K562 (cell line): ENCODE results near the gene PATJ. TPM values are rescaled to one million over a fixed set of nuclear protein-coding genes. Genes with fewer than 3 reads are reported as not detected.

Experiments used
- ATAC-seq: fragments of 200-7000 bp; cut with Tn5 transposase; 3 replicates; pipeline ENCODE4 v1.9.1; 2020; ENCODE audit warnings: moderate library complexity
- BruUV-seq: library from RNA; stranded (reverse); fragments of 400-500 nt; replicated peaks from 2 replicates; lab custom pipeline; 2021; lab: Mats Ljungman, UMichigan
- CTCF ChIA-PET: fragments of 300-600 bp; formaldehyde crosslinking; extraction: SDS; loops from one replicate; lab custom pipeline; 2021; ENCODE audit warnings: low intra/inter-chr PET ratio; lab: Yijun Ruan, JAX
- POLR2A ChIA-PET: fragments of 300-600, 350-650 bp; sonication (Branson Sonifier 250); formaldehyde crosslinking; extraction: SDS; loops from one replicate; lab custom pipeline; 2021; ENCODE audit warnings: antibody characterized with exemption, inconsistent platforms; lab: Yijun Ruan, JAX
- DNase-seq, 4 experiments: peaks; one replicate each; pipeline versions ENCODE4 v3.0.0 to v3.0.0-alpha.2; 2011 to 2018; ENCODE audit warnings: low spot score in 3 of 4, mixed read lengths in 3 of 4; ENCODE audit errors: extremely low read depth in 1 of 4
- FAIRE-seq: peaks from 2 replicates; lab custom pipeline; 2011; peaks lifted over from hg19 to GRCh38; lab: Jason Lieb, UNC
- H2AFZ ChIP-seq: 2 replicates; pipeline ENCODE4 v1.6.0; 2011; ENCODE audit warnings: low read depth, low read length, control low read depth, inconsistent platforms
- H3K27ac ChIP-seq: fragments of 200-600 bp; 3 replicates; pipeline ENCODE4 v1.8.0; 2011; ENCODE audit warnings: low read depth, mild to moderate bottlenecking, control low read depth, inconsistent platforms, low read length, moderate library complexity, mixed read lengths; ENCODE audit errors: extremely low read depth
- H3K27me3 ChIP-seq, 2 experiments: fragments of 300-600 bp in 1 of 2; 2 replicates in 1 of 2; 3 replicates in 1 of 2; pipeline versions ENCODE4 v1.6.0 to v1.8.0; 2011; ENCODE audit warnings: inconsistent platforms in 2 of 2, low read length in 2 of 2, mild to moderate bottlenecking in 1 of 2, mixed read lengths in 1 of 2, moderate library complexity in 1 of 2; ENCODE audit not compliant: control insufficient read depth in 2 of 2, insufficient read depth in 2 of 2
- H3K36me3 ChIP-seq: fragments of 300-600 bp; 3 replicates; pipeline ENCODE4 v1.8.0; 2011; ENCODE audit warnings: mild to moderate bottlenecking, low read length, inconsistent platforms; ENCODE audit not compliant: control insufficient read depth, insufficient read depth
- H3K4me1 ChIP-seq, 2 experiments: fragments of 200-600 bp in 1 of 2; replicated peaks in 1 of 2; 2 replicates in 1 of 2; 3 replicates in 1 of 2; pipeline versions ENCODE4 v1.5.1 to v1.8.0; 2011; ENCODE audit warnings: inconsistent platforms in 2 of 2, low read length in 2 of 2, mild to moderate bottlenecking in 1 of 2, mixed read lengths in 1 of 2, moderate library complexity in 1 of 2; ENCODE audit not compliant: control insufficient read depth in 2 of 2, insufficient read depth in 2 of 2
- H3K4me2 ChIP-seq: 2 replicates; pipeline ENCODE4 v1.6.1; 2011; ENCODE audit warnings: low read length, control low read depth, inconsistent platforms, mixed read lengths; ENCODE audit not compliant: insufficient read depth
- H3K4me3 ChIP-seq: fragments of 200-600 bp; sonication (generic), shearing (Covaris generic); 2 replicates; pipeline ENCODE4 v1.5.1; 2016; ENCODE audit warnings: control low read depth, inconsistent platforms
- H3K79me2 ChIP-seq: fragments of 200-600 bp; 3 replicates; pipeline ENCODE4 v1.8.0; 2011; ENCODE audit warnings: low read length, inconsistent platforms; ENCODE audit not compliant: control insufficient read depth, insufficient read depth
- H3K9ac ChIP-seq, 2 experiments: 2 replicates each; pipeline versions ENCODE4 v1.6.0 to v1.6.1; 2011; ENCODE audit warnings: low read depth in 2 of 2, low read length in 2 of 2, control low read depth in 1 of 2, inconsistent platforms in 1 of 2, mild to moderate bottlenecking in 1 of 2, mixed read lengths in 1 of 2; ENCODE audit not compliant: insufficient read depth in 1 of 2
- H3K9me1 ChIP-seq: one replicate; pipeline ENCODE4 v1.6.0; 2011; ENCODE audit warnings: inconsistent platforms, mild to moderate bottlenecking, low read length, moderate library complexity; ENCODE audit not compliant: control insufficient read depth, insufficient read depth
- H3K9me3 ChIP-seq: replicated peaks from 2 replicates; pipeline ENCODE4 v1.5.1; 2011; ENCODE audit warnings: low read depth, low read length, inconsistent platforms; ENCODE audit not compliant: control insufficient read depth, insufficient read depth
- H4K20me1 ChIP-seq: replicated peaks from 2 replicates; pipeline ENCODE4 v1.6.1; 2011; ENCODE audit warnings: low read length, inconsistent platforms, mixed read lengths; ENCODE audit not compliant: control insufficient read depth, insufficient read depth
- ARID2 ChIP-seq: fragments of 450-650 bp; IDR thresholded peaks from 2 replicates; pipeline ENCODE4 v1.6.1; 2017; ENCODE audit warnings: antibody characterized with exemption, mild to moderate bottlenecking
- BDP1 ChIP-seq: IDR thresholded peaks from 3 replicates; pipeline ENCODE4 v1.6.1; 2011; ENCODE audit not compliant: insufficient read length, insufficient read depth
- ELF4 ChIP-seq: fragments of 450-650 bp; formaldehyde crosslinking; IDR thresholded peaks from 2 replicates; pipeline ENCODE4 v1.4.0; 2022; ENCODE audit warnings: missing genetic modification characterization
- JUN ChIP-seq, 2 experiments: sonication (generic) in 1 of 2; formaldehyde crosslinking in 1 of 2; IDR thresholded peaks; 2 replicates each; pipeline versions ENCODE4 v1.6.1 to v1.8.0; 2012 to 2022; ENCODE audit warnings: borderline replicate concordance in 2 of 2, mild to moderate bottlenecking in 2 of 2, improper control_type of control experiment in 1 of 2, low read depth in 1 of 2, low read length in 1 of 2, missing genetic modification reagents in 1 of 2
- MNT ChIP-seq, 2 experiments: fragments of 450-650 bp; conservative IDR thresholded peaks; 2 replicates each; pipeline ENCODE4 v1.6.1; 2017; ENCODE audit warnings: mild to moderate bottlenecking in 2 of 2, moderate library complexity in 2 of 2
- NFIC ChIP-seq: fragments of 450-650 bp; IDR thresholded peaks from 2 replicates; pipeline ENCODE4 v1.6.1; 2017; ENCODE audit warnings: mild to moderate bottlenecking, inconsistent platforms
- PTBP1 ChIP-seq: fragments of 200-400 bp; formaldehyde crosslinking; IDR thresholded peaks from 2 replicates; pipeline ENCODE4 v1.6.1; 2017; ENCODE audit warnings: low read depth, low read length
- RREB1 ChIP-seq: fragments of 250-450 bp; sonication (Bioruptor Pico); IDR thresholded peaks from 2 replicates; pipeline ENCODE4 v1.4.0; 2020
- SIRT6 ChIP-seq: IDR thresholded peaks from one replicate; pipeline ENCODE4 v1.6.1; 2012; ENCODE audit warnings: low read depth, mild to moderate bottlenecking, control low read depth, inconsistent platforms, low read length, moderate library complexity
- THRA ChIP-seq: fragments of 450-650 bp; IDR thresholded peaks from 2 replicates; pipeline ENCODE4 v1.6.1; 2017; ENCODE audit warnings: mild to moderate bottlenecking, moderate library complexity
- ZNF395 ChIP-seq: fragments of 200-800 bp; sonication (Bioruptor generic); IDR thresholded peaks from 2 replicates; pipeline ENCODE4 v1.6.1; 2017; ENCODE audit warnings: missing genetic modification characterization, missing compliant biosample characterization
- WGBS: fragments of 100-300 bp; shearing (Covaris generic); methylation state at CpG from one replicate; pipeline ENCODE4 v1.1.6; 2016; ENCODE audit warnings: low coverage, mixed read lengths; ENCODE audit not compliant: insufficient coverage; ENCODE audit errors: missing lambda C conversion rate; 5-methylcytosine and 5-hydroxymethylcytosine counted together
- in situ Hi-C: fragments of 300-500 bp; cut with MboI; formaldehyde crosslinking; loops from 4 replicates; pipeline ENCODE4 v1.15.0; 2018; ENCODE audit warnings: inconsistent platforms, mixed read lengths
- intact Hi-C: fragments of 100-400 bp; cut with micrococcal nuclease; formaldehyde crosslinking; loops from 2 replicates; pipeline ENCODE4 v1.14.2; 2022
- polyA plus RNA-seq, 8 experiments: library from polyadenylated mRNA; depleted of rRNA in 4 of 8; stranded (reverse) in 5 of 8; unstranded in 3 of 8; fragments of >200 nt; fragmentation: Nextera tagmentation in 2 of 8; fragmentation: Illumina TruSeq in 1 of 8; extraction: Ambion mirVana in 2 of 8; extraction: Trizol in 1 of 8; gene quantifications; 2 replicates each; pipeline versions ENCODE4 v1.2.1 to v1.2.3, GENCODE V29; 2011 to 2014; ENCODE audit warnings: inconsistent platforms in 1 of 8, missing spikeins in 1 of 8
- total RNA-seq, 7 experiments: library from RNA; depleted of rRNA in 6 of 7; stranded (reverse); fragments of >200 nt in 6 of 7; fragmentation: Illumina TruSeq in 2 of 7; extraction: Trizol in 2 of 7; gene quantifications; 2 replicates each; pipeline versions ENCODE4 v1.2.1 to v1.2.3, GENCODE V29; 2011 to 2021; ENCODE audit warnings: low replicate concordance in 1 of 7

PATJ gene
- total and polyA plus RNA-seq, 9 of the 15 experiments (the other 6 are each of a cell fraction or from before 2014, with no cell fraction given): 0.22 TPM; not detected in 8

GRCh38 chr1:62046927-62047326 is 304.6 kb downstream of the PATJ start:
- no TSS peak for BruUV-seq
- ChIA-PET CTCF (no interaction called here), POLR2A (no interaction called here)
- no peaks in the 10 kb centered on the region for H3K9me3 ChIP-seq
- 3% methylated on average over 7 of the region's 7 CpGs for WGBS
- in situ Hi-C loops (no loop called here), intact Hi-C loops (no loop called here)
- no peaks in the 10 kb centered on the region for H3K79me2 ChIP-seq
- no peak for DNase-seq
- H3K9ac ChIP-seq: no peak overlapping the region
- no peaks in the 10 kb centered on the region for H3K4me1 ChIP-seq
- H3K9me1 ChIP-seq: no peaks in the 10 kb centered on the region
- no peaks in the 10 kb centered on the region for H3K36me3 ChIP-seq
- no peak for FAIRE-seq
- H4K20me1 ChIP-seq: no peaks in the 10 kb centered on the region
- no peak overlapping the region for H3K4me2 ChIP-seq
- no peak overlapping the region for H3K4me3 ChIP-seq
- H2AFZ ChIP-seq: no peak overlapping the region
- H3K27ac ChIP-seq: no peak overlapping the region
- no peak for ATAC-seq
- H3K27me3 ChIP-seq: no peaks in the 10 kb centered on the region; a peak in 2 of 5 replicates
- no peak for TF ChIP-seq MNT (conservative IDR thresholded peaks at IDR 0.05)
- no peak for TF ChIP-seq NFIC
- TF ChIP-seq BDP1: no peak
- no peak for TF ChIP-seq RREB1 (CRISPR knock-in tag)
- no peak for TF ChIP-seq SIRT6
- no peak for TF ChIP-seq JUN (IDR thresholded peaks at IDR 0.05; ENCODE audit: borderline replicate concordance, low read depth, low read length)
- no peak for TF ChIP-seq JUN (CRISPR knock-in tag; IDR thresholded peaks at IDR 0.05; ENCODE audit: borderline replicate concordance)
- no peak for TF ChIP-seq THRA
- no peak for TF ChIP-seq ARID2
- TF ChIP-seq PTBP1: no peak
- TF ChIP-seq ELF4 (CRISPR knock-in tag): no peak
- no peak for TF ChIP-seq ZNF395
